GM04503 (cell line): Measurements from ENCODE around the gene MT1B.

Experiments used
- DNase-seq: peaks from one replicate; pipeline ENCODE4 v3.0.0-alpha.2; 2012; ENCODE audit warnings: low read depth

The MT1B gene

DNA sequence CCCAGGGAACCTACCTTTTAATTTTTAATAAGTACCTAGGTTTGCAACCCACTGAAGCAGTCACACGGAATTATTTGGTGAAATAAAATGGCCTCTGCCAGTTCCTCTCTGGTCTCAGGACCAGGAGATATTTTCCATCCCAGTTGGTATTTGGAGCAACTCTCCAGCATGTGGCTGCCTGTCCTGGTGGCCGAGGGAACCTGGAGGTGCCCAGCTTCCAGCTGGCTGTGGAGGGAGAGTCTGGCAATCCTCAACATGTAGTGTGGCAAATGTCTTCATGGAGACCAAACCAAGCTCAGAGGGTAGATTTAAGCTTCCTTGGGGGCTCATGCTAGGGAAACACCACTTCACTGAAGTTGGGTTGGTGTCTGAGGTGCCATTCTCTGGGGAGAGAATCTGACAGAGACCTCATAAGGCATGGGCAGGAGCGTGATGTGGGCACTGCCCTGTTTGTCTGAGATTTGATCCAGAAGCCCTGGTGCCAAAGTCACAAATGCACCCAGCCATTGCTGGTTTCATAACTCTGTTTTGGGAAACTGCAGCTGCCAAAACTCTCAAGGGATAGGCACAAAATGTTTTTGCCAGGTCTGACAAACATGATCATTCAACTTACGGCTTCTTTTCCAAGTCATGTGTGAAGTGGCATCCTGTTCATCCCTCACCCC, 33.4 kb downstream of the MT1B start:
- no peak for DNase-seq

DNA sequence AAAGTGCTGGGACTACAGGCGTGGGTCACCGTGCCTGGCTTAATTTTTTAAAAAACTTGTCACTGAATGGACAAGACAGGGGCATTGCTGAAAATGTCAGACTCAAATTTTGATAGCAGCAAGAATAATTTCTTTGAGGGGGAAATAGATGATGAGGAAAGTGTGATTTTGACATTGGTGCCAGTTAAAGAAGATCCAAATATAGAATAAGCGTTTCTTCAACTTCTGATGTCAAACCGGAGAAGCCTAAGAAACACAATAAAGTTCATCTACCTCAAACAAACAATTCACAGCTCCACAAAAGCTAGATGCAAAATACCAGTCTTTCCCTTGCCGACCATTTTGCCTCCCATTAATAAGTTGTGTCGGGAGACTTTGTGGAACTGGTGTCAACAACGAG, 35.1 kb downstream of the MT1B start:
- DNase-seq, result no peak

DNA sequence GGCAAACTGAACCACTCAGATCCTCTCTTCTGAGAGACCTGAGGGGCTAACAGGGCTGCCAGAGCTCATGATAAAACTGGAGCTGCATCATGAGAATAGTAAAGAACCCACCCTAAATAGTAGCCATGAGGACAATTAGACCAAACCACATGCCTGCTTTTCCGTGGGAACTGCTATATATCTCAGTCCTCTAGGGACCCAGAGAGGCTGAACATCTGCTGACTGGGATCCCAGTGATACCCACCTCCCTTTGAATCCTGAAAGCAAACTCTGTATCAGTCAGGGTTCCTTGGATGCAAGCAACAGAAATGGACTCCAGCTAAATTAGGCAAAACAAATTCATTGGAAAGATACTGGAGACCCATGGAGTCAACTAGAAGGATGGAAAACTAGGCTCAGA, 37.1 kb downstream of the MT1B start:
- no peak for DNase-seq

DNA sequence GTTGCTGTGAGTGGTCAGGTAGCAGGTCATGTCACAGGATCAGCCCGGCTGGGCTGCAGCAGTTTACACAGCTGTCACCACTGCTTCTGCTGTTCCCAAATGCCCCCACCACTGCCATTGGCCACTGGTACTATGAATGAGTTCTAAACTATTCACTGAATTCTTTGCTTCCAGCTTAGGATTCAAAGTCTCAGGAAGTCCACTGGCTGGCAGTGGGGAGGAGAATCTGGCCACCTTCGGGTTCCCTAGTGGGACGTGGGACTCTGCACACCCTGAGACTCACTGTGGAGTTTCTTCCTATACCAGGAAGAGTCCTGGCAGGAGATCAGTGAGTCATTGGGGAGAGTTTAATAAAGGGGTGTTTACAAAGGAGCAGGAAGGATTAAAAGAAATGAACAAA, 37.5 kb downstream of the MT1B start:
- DNase-seq, result no peak

DNA sequence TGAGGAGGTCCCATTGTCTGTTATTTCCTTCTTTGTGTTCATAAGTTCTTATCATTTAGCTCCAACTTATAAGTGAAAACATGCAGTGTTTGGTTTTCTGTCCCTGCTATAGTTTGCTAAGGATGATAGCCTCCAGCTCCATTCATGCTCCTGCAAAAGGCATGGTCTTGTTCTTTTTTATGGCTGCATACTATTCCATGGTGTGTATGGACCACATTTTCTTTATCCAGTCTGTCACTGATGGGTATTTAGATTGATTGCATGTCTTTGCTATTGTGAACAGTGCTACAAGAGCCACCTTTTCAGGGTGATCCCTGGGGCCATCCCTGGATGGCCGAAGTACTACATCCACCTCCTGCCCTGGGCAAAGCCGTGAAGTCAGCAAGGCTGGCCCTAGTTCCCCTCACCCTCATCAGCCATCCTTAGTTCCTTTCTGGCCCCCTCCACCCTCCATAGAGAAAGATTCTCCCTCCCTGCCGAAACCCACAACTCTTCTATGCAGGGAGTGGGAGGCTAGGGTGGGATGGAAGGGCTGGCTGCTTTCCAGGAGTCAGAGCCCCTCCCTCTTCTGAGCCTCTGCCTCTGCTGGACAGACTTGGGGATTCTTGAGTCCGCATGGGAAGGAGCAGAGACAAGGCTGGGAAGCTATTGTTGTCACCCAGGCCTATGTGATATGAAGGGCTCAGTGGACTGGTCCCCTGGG, 38.9 kb downstream of the MT1B start:
- DNase-seq, result no peak

DNA sequence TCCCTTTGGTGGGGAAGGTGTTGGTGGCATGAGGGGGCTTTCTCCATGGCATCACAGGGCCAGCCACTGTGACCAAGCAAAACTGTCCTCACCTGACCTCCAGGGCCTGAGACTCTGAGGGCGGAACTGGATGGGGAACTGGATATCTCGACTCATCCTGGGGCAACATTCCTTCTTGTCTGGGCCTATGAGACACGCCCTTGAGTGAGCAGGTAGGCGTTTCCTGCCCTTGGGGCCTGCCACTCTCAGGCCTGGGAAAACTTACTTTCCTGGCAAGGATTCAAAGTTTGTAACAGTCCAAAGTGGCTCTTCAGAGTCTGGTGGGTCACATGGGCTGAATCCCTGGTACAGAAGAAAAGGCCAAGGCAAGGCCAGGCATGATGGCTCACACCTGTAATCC, 40.2 kb downstream of the MT1B start:
- no peak for DNase-seq

DNA sequence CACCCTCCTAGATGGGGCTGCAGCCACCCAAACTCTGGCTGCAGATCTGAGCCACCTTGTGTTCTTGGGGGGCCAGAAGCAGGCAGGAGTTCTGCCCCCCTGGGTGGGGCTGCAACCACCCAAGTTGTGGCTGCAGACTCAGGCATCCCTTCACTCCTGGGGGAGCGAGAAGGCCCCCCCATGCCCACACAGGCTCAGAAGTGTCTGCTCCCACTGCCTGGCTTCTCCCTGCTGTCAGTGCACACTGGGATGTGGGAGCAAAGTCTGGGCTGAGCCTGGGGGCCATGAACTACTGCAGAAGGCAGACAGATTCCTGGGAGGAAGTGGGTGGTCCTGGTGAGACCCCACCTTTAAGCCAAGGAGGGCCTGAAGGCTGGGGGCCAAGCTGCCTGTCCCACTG, 43.6 kb downstream of the MT1B start:
- DNase-seq, result no peak

DNA sequence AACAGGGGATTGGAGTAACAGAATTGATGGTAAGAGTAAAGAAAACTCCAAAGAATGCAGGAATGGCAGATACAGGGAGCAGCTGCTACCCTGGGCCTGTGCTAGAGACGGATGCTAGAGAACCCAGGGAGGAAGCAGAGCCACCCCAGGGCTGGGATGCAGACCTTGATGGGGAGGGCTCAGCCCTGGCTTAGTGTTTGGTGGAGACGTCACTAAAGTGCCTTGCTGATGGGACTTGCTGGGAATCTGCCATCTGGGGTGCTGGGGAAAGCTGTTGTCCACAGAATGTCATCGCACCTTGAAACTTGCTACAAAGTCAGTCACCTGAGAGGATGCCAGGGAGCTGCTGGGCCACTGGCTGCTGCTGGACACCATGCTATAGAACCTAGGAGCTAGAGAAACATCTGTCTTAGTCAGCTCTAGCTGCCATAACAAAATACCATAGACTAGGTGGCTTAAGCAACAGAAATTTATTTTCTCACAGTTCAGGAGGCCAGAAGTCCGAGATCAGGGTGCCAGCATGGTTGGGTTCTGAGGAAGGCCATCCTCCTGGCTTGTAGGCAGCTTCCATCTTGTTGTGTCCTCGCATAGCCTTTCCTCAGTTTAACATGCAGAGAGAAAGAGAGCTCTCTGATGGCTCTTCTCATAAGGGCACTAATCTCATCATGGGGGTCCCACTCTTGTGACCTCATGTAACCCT, 45.9 kb downstream of the MT1B start:
- DNase-seq, result no peak

- DNase-seq, result no peak
These were observed 48.5 kb downstream of the MT1B start for GRCh38 chr16:56700195-56700594.

DNA sequence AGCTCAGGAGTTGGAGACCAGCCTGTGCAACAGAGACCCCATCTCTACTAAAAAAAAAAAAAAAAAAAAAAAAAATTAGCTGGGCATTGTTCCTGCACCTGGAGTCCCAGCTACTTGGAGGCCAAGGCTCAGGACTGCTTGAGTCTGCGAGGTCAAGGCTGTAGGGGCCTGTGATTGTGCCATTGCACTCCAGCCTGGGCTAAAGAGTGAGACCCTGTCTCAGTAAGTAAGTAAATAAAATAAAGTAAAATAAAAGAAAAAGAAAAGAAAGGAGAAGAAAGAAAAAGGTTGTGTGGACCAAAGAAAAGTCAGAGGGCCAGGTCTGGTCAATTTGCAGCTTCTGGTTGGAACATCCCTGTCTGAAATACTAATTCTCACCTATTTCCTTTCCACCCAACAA, 48.9 kb downstream of the MT1B start:
- DNase-seq, result no peak

DNA sequence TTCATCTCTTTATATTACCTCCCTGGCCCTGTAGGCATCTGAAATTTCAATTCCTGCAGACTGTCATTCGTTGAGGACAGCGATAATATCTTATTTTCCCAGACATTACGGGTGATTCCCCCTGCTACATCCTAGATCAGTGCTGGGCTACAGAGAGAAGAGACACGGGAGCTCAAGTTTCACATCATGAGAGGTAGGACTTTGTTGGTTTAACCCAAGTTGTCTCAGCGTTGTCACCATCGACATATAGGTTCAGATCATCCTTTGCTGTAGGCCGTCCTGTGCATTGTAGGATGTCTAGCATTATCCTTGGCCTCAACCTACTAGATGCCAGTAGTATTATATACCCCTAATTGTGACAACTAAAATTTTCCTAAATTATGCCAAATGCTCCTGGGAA, 49.8 kb downstream of the MT1B start:
- DNase-seq, result no peak
